ENCODE data around the gene ZBTB24. TPM values are rescaled to one million over a fixed set of nuclear protein-coding genes. Genes with fewer than 3 reads are reported as not detected.
A peak's percentile ranks its signal among the peaks of the same experiment; 100 is the strongest.

ZBTB24 gene
- total RNA-seq, 1 donor from 2014 or later = 6.3 TPM

DNA sequence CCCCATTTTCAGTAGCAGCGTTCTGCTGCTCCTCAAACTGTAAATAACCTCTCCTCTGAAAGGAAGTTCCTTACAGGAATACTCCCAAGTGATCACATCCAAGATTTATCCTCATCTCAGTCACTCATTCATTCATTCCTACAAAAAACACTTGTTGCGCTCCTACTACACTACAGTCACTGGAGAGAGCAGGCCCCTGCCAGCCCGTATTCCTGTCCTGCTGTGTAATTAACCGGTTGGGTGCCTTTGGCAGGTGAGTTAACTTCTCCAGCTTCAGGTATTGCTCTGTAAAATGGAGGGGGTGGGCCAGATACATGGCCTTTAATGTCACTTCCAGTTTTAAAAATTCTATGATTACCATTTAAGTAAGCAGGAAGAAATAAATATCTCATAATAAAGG lies 15.0 kb upstream of the ZBTB24 start:
- no peaks in the 10 kb centered on the region for H3K27me3 ChIP-seq (ENCODE audit: control insufficient read depth, insufficient read depth, low read length)
- H3K4me3 ChIP-seq (ENCODE audit: low read depth, low read length) = no peak overlapping the region
- FAIRE-seq (no peak), DNase-seq (ENCODE audit: low read depth) (no peak)
- no peaks in the 10 kb centered on the region for H3K36me3 ChIP-seq (ENCODE audit: control insufficient read depth, insufficient read depth, low read length)
- TF ChIP-seq, protein P1, sequence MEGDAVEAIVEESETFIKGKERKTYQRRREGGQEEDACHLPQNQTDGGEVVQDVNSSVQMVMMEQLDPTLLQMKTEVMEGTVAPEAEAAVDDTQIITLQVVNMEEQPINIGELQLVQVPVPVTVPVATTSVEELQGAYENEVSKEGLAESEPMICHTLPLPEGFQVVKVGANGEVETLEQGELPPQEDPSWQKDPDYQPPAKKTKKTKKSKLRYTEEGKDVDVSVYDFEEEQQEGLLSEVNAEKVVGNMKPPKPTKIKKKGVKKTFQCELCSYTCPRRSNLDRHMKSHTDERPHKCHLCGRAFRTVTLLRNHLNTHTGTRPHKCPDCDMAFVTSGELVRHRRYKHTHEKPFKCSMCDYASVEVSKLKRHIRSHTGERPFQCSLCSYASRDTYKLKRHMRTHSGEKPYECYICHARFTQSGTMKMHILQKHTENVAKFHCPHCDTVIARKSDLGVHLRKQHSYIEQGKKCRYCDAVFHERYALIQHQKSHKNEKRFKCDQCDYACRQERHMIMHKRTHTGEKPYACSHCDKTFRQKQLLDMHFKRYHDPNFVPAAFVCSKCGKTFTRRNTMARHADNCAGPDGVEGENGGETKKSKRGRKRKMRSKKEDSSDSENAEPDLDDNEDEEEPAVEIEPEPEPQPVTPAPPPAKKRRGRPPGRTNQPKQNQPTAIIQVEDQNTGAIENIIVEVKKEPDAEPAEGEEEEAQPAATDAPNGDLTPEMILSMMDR (IDR thresholded peaks at IDR 0.05; ENCODE audit: insufficient read depth, low read length, severe bottlenecking) = no peak

DNA sequence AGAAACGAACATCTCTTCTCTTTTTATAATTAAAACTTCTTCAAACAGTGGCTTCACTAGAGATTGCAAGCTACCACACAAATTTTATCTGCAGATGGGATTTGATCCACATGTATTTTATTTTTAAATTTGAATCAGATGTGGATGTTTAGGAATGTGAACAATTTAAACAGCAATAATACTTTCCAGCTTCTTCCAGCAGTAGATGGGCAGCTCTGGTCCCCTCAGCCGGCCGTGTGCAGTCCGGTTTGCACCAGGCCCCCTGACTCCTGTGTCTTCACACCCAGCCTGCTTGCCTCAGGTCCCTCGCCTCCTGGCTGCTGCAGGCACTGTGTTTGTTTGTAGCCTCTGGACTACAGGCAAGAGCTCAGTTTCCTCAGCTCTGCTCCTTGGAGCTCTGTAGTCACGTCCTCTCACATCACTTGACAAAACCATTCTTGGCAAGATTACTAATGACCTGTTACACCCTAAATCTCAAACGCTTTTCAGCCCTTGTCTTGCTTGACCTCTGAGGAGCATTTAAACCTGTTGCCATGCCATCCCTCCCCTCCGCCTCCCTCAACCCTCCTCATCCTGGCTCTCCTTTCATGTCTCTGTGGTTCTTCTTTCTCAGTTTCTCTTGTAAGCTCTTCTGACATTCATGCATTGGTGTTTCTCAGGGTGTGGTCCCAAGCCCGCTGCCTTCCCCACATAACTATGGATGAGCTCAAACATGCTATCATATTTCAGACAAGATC lies 13.2 kb upstream of the ZBTB24 start:
- no peaks in the 10 kb centered on the region for H3K27me3 ChIP-seq (ENCODE audit: control insufficient read depth, insufficient read depth, low read length)
- H3K36me3 ChIP-seq (ENCODE audit: control insufficient read depth, insufficient read depth, low read length) = no peaks in the 10 kb centered on the region
- no peak for DNase-seq (ENCODE audit: low read depth)
- FAIRE-seq = peak; percentile 66
- TF ChIP-seq, protein P1 (IDR thresholded peaks at IDR 0.05; ENCODE audit: insufficient read depth, low read length, severe bottlenecking) = no peak
- H3K4me3 ChIP-seq (ENCODE audit: low read depth, low read length) = no peak overlapping the region

DNA sequence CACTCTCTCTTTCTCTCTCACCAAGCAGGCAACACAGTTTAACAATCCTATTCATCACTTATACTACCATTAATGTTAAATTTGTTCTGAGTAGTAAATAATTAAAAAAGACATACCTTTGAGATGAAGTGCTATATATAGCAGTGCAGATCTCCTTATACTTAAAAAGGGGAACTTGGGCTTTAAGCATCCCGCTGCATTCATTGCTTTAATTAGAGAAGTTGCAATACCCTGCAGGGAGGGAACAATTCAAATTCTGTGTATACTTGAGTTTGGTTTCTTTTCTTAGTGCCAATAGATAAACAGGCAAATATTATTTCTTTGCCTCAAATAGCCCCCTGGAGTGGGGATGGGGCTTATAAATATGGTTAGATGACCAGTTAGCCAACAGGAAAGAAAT lies 10.8 kb upstream of the ZBTB24 start:
- DNase-seq (ENCODE audit: low read depth) = no peak
- TF ChIP-seq, protein P1 (IDR thresholded peaks at IDR 0.05; ENCODE audit: insufficient read depth, low read length, severe bottlenecking) = no peak
- H3K4me3 ChIP-seq (ENCODE audit: low read depth, low read length) = no peak overlapping the region
- H3K27me3 ChIP-seq (ENCODE audit: control insufficient read depth, insufficient read depth, low read length) = no peaks in the 10 kb centered on the region
- no peaks in the 10 kb centered on the region for H3K36me3 ChIP-seq (ENCODE audit: control insufficient read depth, insufficient read depth, low read length)
- FAIRE-seq = no peak

DNA sequence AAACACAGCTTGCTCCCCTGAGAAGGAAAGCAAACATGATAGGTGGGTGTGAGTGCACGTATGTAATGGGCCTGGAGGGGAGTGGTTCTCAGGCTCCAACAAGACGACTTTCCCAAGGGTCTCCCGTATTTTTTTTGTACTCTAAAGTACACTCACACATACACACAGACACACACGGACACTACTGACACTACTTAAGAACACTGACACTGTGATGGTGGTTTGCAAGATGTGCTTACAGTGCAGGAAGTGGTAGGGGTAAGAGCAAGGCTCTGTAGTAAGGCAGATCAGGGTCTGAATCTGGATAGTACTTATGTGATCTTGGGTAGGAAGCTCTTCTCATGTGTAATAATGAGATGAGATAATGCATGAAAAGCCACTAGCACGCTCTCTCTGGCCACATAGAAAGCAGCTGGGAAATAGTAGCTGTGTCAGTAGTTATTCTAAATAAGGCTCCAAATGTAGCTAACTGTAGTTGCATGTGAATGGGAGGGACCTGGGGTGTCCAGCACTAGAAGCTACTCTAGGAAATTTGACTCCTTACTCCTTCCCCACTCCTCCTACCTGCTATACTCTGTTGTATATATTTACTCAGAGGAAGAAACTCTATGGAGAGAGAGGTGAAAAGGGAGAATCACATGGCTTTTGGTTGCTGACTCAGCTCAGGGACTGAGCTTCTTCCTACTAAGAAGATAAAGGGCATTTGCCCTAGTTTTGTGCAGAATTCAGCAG lies 8.4 kb upstream of the ZBTB24 start:
- no peaks in the 10 kb centered on the region for H3K27me3 ChIP-seq (ENCODE audit: control insufficient read depth, insufficient read depth, low read length)
- no peak overlapping the region for H3K4me3 ChIP-seq (ENCODE audit: low read depth, low read length)
- DNase-seq (ENCODE audit: low read depth) (peak; percentile 26), FAIRE-seq (no peak)
- H3K36me3 ChIP-seq (ENCODE audit: control insufficient read depth, insufficient read depth, low read length) = no peaks in the 10 kb centered on the region
- TF ChIP-seq, protein P1 (IDR thresholded peaks at IDR 0.05; ENCODE audit: insufficient read depth, low read length, severe bottlenecking) = no peak

DNA sequence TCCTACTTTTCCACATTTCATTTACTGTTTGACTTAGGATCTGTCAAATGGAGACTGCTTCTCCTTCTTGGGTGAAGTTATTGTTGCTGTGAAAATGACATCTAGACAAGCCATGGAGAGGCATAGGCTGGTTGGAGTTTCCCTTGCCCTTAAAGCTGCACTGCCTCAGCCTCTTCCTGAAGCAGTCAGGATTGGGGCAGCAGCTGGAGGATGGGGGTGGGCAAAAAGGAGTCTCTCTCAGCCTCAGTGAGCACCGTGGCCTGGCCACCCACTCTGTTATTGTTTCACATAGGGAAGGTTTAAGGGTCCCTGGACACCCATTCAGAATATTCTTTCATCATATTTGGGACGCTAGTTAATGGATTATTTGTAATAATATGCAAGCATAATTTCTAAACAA lies 7.7 kb upstream of the ZBTB24 start:
- Histone ChIP-seq H3K36me3 (ENCODE audit: control insufficient read depth, insufficient read depth, low read length) (no peaks in the 10 kb centered on the region), H3K27me3 (ENCODE audit: control insufficient read depth, insufficient read depth, low read length) (no peaks in the 10 kb centered on the region), H3K4me3 (ENCODE audit: low read depth, low read length) (no peak overlapping the region)
- FAIRE-seq (no peak), DNase-seq (ENCODE audit: low read depth) (no peak)
- TF ChIP-seq, protein P1 (IDR thresholded peaks at IDR 0.05; ENCODE audit: insufficient read depth, low read length, severe bottlenecking) = no peak

Measured in bronchial epithelial cell (primary cell).